ENCODE measurements around the gene ITGB4. TPM values are rescaled to one million over a fixed set of nuclear protein-coding genes. Genes with fewer than 3 reads are reported as not detected.

The ITGB4 gene
- total and polyA plus RNA-seq, 2 of the 13 experiments (the other 11 are each of a cell fraction or from before 2014, with no cell fraction given) = 6.9 to 14.5 TPM

GRCh38 chr17:75720656-75721462, at the start of gene ITGB4 (continued):
- TF ChIP-seq CREBL2 (CRISPR knock-in tag; IDR thresholded peaks at IDR 0.05; ENCODE audit: borderline replicate concordance) (no peak), E2F2 (CRISPR knock-in tag; IDR thresholded peaks at IDR 0.05; ENCODE audit: borderline replicate concordance) (no peak), RFXANK (CRISPR knock-in tag; IDR thresholded peaks at IDR 0.05) (no peak), HOMEZ (CRISPR knock-in tag; IDR thresholded peaks at IDR 0.05; ENCODE audit: low read depth) (no peak), ZNF180 (CRISPR knock-in tag; IDR thresholded peaks at IDR 0.05; ENCODE audit: borderline replicate concordance, low read depth) (no peak), HOXA9 (CRISPR knock-in tag; IDR thresholded peaks at IDR 0.05; ENCODE audit: borderline replicate concordance) (no peak), ATF2 (CRISPR knock-in tag; IDR thresholded peaks at IDR 0.05) (no peak), JDP2 (CRISPR knock-in tag; IDR thresholded peaks at IDR 0.05; ENCODE audit: borderline replicate concordance) (no peak), U2AF2 (IDR thresholded peaks at IDR 0.05; ENCODE audit: low read depth, low read length) (no peak), ZBTB10 (CRISPR knock-in tag; IDR thresholded peaks at IDR 0.05; ENCODE audit: borderline replicate concordance) (no peak), ZNF468 (CRISPR knock-in tag; IDR thresholded peaks at IDR 0.05) (no peak), ZNF430 (CRISPR knock-in tag; IDR thresholded peaks at IDR 0.05) (no peak), ZIK1 (CRISPR knock-in tag; IDR thresholded peaks at IDR 0.05; ENCODE audit: borderline replicate concordance, low read depth) (no peak), GTF3A (CRISPR knock-in tag; conservative IDR thresholded peaks at IDR 0.05) (0 out of 2 replicates have a peak, but pooled peaks have one; percentile 68), ZNF230 (CRISPR knock-in tag; IDR thresholded peaks at IDR 0.05) (peak; percentile 32; the same call in 1 of the 2 replicates), KLF11 (CRISPR knock-in tag; IDR thresholded peaks at IDR 0.05) (no peak), MAFG (CRISPR knock-in tag; IDR thresholded peaks at IDR 0.05) (no peak), MYPOP (CRISPR knock-in tag; IDR thresholded peaks at IDR 0.05) (peak; percentile 37; the same call in 1 of the 2 replicates), ZKSCAN1 (IDR thresholded peaks at IDR 0.05; ENCODE audit: low read length) (no peak), KLF9 (CRISPR knock-in tag; IDR thresholded peaks at IDR 0.05; ENCODE audit: low read depth) (no peak), ZNF121 (CRISPR knock-in tag; IDR thresholded peaks at IDR 0.05) (no peak)
